Suprapubic skin (tissue), 4 donors: Measurements from ENCODE around the gene PPP2R1A.

Experiments used
- CTCF ChIP-seq, 2 donors: fragments of 200-600 bp in 1 of 2; fragments of 450-650 bp in 1 of 2; sonication (generic) in 1 of 2; IDR thresholded peaks; one replicate each; pipeline ENCODE4 v1.5.1; 2016 to 2019; ENCODE audit warnings: antibody characterized with exemption in 2 of 2, mild to moderate bottlenecking in 1 of 2, moderate library complexity in 1 of 2
- EP300 ChIP-seq: sonication (generic); formaldehyde crosslinking; IDR thresholded peaks from one replicate; pipeline ENCODE4 v1.6.1; 2017; ENCODE audit warnings: antibody characterized with exemption
- POLR2A ChIP-seq, 2 donors: fragments of 450-650 bp; IDR thresholded peaks; one replicate each; pipeline ENCODE4 v1.6.1; 2017; ENCODE audit warnings: antibody characterized with exemption in 2 of 2, mild to moderate bottlenecking in 2 of 2, moderate library complexity in 2 of 2
- POLR2AphosphoS5 ChIP-seq, 3 donors: sonication (generic); formaldehyde crosslinking; IDR thresholded peaks; one replicate each; pipeline ENCODE4 v1.6.1; 2017; ENCODE audit warnings: antibody characterized with exemption in 3 of 3

GRCh38 chr19:52258426-52258825, 68.6 kb downstream of the PPP2R1A start:
- TF ChIP-seq CTCF (IDR thresholded peaks at IDR 0.05) (no peak), POLR2A (IDR thresholded peaks at IDR 0.05) (no peak), EP300 (no peak), POLR2AphosphoS5 (IDR thresholded peaks at IDR 0.05) (no peak)
